Measurements from ENCODE around the gene C16orf46.

DNA sequence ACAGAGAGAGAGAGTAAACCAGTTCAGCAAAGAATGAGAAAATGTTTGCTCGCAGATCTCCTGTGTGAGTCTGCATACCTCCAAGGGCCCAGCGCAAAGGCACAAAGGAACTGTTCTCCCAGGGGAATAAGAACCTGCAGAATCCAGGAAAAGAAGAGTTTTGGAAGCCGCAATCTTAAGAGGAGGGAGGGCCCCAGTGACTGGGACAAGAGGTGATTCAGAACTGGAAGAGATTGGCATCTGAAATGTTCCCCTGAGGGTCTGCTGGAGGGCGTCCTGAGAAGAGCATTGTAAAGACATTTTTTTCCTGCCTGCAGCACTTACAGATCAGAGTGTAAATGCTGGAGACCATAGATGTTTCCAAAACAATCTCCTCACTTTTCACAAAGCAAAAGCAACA is 35.3 kb downstream of the C16orf46 start:
- TF ChIP-seq CTCF (IDR thresholded peaks at IDR 0.05; ENCODE audit: poor library complexity, severe bottlenecking) (no peak), SMC3 (conservative IDR thresholded peaks at IDR 0.05; ENCODE audit: poor library complexity) (no peak), RAD21 (conservative IDR thresholded peaks at IDR 0.05) (no peak), REST (IDR thresholded peaks at IDR 0.05; ENCODE audit: borderline replicate concordance) (no peak), POLR2AphosphoS5 (IDR thresholded peaks at IDR 0.05) (no peak), TAF1 (IDR thresholded peaks at IDR 0.05; ENCODE audit: low read depth) (no peak), EZH2 (IDR thresholded peaks at IDR 0.05; ENCODE audit: borderline replicate concordance, insufficient read depth, low read length, poor library complexity, severe bottlenecking) (no peak), MXI1 (conservative IDR thresholded peaks at IDR 0.05; ENCODE audit: poor library complexity, severe bottlenecking) (no peak), EP300 (conservative IDR thresholded peaks at IDR 0.05; ENCODE audit: poor library complexity, severe bottlenecking) (no peak)

All from neural cell (in vitro differentiated cells).